ENCODE data around the gene FASLG. TPM values are rescaled to one million over a fixed set of nuclear protein-coding genes. Genes with fewer than 3 reads are reported as not detected.
"Not testable (repeated sequence)": the region's sequence is repeated elsewhere in the genome, so short reads cannot be mapped to it uniquely, and the experiment has no call there.

FASLG gene
- total RNA-seq, 1 experiment from 2014 or later, result not detected

DNA sequence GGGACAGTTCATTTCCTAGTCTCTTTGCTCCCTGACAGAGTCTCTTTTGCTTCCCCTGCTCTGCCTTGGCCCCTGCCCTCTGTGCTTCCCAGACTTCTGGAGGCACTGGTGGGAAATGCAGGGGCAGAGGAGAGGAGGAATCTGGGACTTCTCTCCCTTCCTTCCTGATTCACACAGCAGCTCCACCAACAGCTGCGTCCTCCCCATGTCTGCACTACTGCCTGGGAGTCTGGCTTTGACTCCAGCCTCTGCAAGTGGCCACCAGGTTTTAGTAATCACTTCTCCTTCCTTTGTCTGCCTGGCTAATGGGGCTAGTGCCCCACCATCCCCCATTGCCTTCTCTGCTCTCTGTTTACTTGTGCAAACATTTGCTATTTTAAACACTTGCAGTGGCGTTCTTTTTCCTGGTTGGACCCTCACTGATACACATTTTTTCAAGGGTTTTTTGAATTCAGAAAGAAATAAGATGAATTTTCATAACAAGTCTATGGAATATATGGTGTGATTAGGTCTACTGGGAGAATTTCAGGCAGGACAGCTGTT is 21.9 kb downstream of the FASLG start:
- Histone ChIP-seq H3K4me3 (ENCODE audit: insufficient read depth, low read depth, low read length) (no peak overlapping the region), H3K27me3 (ENCODE audit: control insufficient read depth, insufficient read depth, low read length) (no peaks in the 10 kb centered on the region), H3K36me3 (replicated peaks; ENCODE audit: control insufficient read depth, insufficient read depth, low read length) (no peaks in the 10 kb centered on the region)
- no peak for DNase-seq

DNA sequence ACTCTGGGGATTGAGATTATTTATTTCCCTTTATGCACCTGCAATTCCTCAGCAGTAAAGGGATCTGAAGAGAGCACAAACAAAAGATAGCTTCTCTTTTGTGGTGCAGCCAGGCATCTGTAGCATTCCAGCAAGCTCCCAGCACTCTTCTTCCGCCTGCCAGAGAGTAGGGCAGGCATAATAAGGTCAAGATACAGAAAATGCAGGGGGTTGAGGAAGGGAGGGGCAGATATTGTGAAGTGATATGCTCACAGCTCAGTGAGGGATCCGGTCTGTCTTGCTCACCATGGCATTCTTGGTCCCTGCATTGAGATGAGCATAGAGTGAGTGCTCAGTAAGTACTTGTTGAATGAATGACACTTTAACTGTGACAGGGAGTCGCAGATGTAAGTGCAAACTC is 23.9 kb downstream of the FASLG start:
- no peaks in the 10 kb centered on the region for H3K27me3 ChIP-seq (ENCODE audit: control insufficient read depth, insufficient read depth, low read length)
- no peaks in the 10 kb centered on the region for H3K36me3 ChIP-seq (replicated peaks; ENCODE audit: control insufficient read depth, insufficient read depth, low read length)
- DNase-seq, result no peak
- no peak overlapping the region for H3K4me3 ChIP-seq (ENCODE audit: insufficient read depth, low read depth, low read length)

DNA sequence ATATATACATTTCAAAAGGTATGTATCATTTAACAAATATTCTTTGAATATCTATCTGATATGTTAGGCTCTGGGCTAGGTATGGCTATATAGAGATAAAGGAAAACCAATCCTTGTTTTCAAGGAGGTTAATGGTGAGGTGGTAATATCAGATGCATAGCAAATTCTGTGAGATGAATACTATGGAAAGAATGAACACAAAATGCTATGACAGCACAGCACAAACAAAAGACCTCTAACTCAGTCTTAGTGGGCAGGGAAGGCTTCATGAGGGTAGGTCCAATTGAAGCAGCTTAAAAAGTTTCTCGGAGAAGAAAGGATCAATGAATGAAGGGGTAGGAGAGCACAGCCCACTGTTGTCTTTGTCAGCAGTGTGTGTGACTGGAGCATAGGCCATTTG is 27.2 kb downstream of the FASLG start:
- DNase-seq, result no peak
- no peaks in the 10 kb centered on the region for H3K36me3 ChIP-seq (replicated peaks; ENCODE audit: control insufficient read depth, insufficient read depth, low read length)
- H3K27me3 ChIP-seq (ENCODE audit: control insufficient read depth, insufficient read depth, low read length), result no peaks in the 10 kb centered on the region
- H3K4me3 ChIP-seq (ENCODE audit: insufficient read depth, low read depth, low read length), result no peak overlapping the region

DNA sequence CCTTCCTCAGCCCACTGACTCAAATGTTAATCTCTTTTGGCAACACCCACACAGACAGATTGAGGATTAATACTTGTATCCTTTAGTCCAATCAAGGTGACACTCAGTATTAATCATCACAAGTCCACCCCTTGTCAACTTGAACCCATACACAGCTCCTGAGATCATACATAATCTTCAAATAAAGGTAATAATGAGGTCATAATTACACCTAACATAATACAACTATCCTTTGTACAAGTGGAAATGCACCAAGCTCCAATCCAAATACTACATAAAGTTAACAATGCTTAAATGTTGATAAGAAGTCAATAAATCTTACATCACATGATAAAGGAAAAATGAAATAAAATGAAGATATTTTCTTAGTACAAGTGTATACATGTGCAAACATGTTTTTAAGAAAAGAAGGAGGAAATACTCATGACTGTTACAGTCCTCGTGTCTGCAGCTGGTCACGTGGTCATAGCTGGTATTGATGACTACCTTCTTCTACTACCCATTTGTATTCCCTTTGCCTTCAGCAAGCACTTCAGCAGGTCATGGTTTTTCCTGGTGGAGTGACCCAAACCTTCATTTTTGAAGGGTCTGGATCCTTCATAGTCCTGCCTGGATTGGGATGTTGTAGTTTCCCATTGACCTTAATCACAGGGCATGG is 29.7 kb downstream of the FASLG start:
- DNase-seq; H3K36me3 ChIP-seq (replicated peaks; ENCODE audit: control insufficient read depth, insufficient read depth, low read length); H3K4me3 ChIP-seq (ENCODE audit: insufficient read depth, low read depth, low read length); H3K27me3 ChIP-seq (ENCODE audit: control insufficient read depth, insufficient read depth, low read length): not testable (repeated sequence)

DNA sequence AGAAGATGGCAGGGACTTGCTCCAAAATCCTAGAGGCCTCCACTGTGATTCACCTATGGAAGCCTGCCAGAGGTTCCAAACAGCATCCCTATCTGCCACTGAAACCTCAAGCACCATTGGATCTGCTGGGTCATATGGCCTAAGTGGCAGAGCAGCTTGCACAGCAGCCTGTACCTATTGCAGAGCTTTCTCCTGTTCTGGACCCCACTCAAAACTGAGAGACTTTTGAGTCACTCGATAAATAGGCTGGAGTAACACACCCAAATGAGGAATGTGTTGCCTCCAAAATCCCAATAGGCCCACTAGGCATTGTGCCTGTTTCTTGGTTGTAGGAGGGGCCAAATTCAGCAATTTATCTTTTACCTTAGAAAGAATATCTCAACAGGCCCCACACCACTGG is 32.0 kb downstream of the FASLG start:
- not testable (repeated sequence) for H3K36me3 ChIP-seq (replicated peaks; ENCODE audit: control insufficient read depth, insufficient read depth, low read length); H3K27me3 ChIP-seq (ENCODE audit: control insufficient read depth, insufficient read depth, low read length); H3K4me3 ChIP-seq (ENCODE audit: insufficient read depth, low read depth, low read length); DNase-seq

DNA sequence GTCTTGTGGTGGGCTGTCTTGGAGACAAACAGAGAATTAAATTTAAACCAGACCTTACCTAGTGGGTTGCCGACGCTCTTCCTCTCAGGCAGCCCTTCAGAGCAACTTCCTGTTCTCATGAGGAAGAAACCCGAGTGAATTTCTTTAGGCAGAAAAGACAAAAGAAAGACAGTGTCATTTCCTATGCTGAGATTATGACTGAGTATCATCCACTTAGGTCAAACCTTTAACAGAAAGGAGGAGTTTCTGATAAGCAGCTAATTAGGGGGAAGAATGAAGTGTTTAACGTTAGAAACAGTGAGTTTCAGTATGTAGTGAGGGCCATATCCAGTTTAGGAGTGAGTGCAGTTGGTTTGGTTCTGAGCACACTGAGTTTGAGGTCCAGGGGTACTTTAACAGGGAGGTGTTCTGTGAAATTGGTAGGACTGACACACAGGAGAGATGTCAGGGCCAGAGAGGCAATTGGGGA is 38.7 kb downstream of the FASLG start:
- Histone ChIP-seq H3K36me3 (replicated peaks; ENCODE audit: control insufficient read depth, insufficient read depth, low read length) (no peaks in the 10 kb centered on the region), H3K27me3 (ENCODE audit: control insufficient read depth, insufficient read depth, low read length) (no peaks in the 10 kb centered on the region), H3K4me3 (ENCODE audit: insufficient read depth, low read depth, low read length) (no peak overlapping the region)
- no peak for DNase-seq

DNA sequence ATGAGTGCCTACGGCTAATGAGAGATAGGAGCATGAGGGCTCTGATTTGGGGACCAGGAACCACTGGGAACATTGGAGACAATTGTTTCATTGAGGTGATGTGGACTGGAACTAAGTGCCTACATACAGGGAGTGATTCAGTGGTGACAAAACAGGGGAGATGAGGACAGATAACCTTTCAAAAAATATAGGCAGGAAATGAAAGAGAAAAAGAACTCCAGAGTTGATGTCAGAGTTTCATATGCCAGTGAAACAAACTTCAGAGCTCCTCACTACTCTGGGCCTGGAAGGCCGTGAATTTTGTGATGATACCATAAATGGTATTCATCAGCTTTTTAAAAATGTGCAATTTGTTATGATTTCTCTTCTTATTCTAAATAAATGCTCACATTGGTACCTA is 39.3 kb downstream of the FASLG start:
- DNase-seq, result no peak
- no peak overlapping the region for H3K4me3 ChIP-seq (ENCODE audit: insufficient read depth, low read depth, low read length)
- H3K36me3 ChIP-seq (replicated peaks; ENCODE audit: control insufficient read depth, insufficient read depth, low read length), result no peaks in the 10 kb centered on the region
- H3K27me3 ChIP-seq (ENCODE audit: control insufficient read depth, insufficient read depth, low read length), result no peaks in the 10 kb centered on the region

DNA sequence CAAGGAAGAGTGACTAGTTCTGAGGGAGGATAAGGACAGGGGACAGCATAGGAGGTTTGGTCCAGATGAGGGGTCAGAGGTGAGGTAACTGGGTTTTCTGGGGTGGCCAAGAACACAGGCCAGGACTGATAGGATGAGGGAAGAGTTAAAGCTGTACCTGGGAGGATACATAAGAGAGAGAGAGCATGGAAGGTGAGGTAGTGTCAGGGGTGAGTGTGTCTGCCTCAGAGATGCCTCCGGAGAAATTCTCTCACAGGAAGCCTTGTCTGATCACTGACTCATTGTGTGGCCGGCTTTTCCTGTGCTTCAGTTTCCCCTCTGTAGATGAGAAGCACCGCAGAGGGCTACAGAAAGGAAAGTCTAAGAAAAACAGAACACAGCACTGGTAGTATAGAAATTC is 40.2 kb downstream of the FASLG start:
- DNase-seq, result no peak
- no peaks in the 10 kb centered on the region for H3K36me3 ChIP-seq (replicated peaks; ENCODE audit: control insufficient read depth, insufficient read depth, low read length)
- H3K4me3 ChIP-seq (ENCODE audit: insufficient read depth, low read depth, low read length), result no peak overlapping the region
- H3K27me3 ChIP-seq (ENCODE audit: control insufficient read depth, insufficient read depth, low read length), result no peaks in the 10 kb centered on the region

DNA sequence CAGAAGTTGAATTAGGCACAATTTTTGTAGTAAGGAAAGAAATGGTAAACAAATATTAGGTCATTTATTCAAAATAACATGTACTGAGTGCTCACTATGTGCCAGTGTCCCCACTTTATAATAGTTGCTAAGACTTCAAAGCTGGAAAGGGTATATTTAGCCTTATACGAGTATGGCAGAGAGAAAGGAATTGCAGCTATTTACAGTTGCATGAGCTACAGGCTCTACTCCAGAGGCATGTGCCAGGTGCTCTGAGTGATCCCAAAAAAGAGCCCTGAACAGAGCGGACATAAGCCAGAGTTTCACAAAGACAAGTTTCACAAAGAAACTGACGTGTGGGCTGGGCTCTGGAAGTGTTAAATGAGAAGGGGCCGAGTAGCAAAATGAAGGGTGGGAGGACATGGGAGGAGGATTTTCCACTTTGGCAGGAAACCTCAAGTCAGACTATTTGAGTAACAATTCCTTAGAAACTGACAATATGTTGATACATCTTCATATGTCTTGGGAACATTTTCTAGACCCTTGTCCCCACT is 40.9 kb downstream of the FASLG start:
- H3K36me3 ChIP-seq (replicated peaks; ENCODE audit: control insufficient read depth, insufficient read depth, low read length), result no peaks in the 10 kb centered on the region
- no peaks in the 10 kb centered on the region for H3K27me3 ChIP-seq (ENCODE audit: control insufficient read depth, insufficient read depth, low read length)
- no peak overlapping the region for H3K4me3 ChIP-seq (ENCODE audit: insufficient read depth, low read depth, low read length)
- no peak for DNase-seq

DNA sequence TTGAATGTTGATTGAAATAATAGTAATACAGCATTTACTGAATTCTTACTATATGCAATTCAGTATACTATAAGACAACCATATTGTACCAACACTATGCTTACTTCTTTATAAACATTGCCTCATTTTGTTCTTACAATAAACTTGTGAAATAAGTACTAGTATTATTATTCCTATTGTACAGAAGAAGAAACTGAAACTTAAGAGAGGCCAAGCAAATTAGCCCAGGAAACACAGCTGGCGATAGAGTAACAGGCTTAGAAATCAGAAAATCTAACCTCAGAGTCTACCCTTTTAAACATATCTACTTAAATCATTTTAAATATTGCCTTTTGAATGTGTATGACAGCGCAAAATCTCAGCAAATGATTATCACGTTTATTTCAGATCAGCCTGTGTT is 41.7 kb downstream of the FASLG start:
- H3K36me3 ChIP-seq (replicated peaks; ENCODE audit: control insufficient read depth, insufficient read depth, low read length), result no peaks in the 10 kb centered on the region
- no peak overlapping the region for H3K4me3 ChIP-seq (ENCODE audit: insufficient read depth, low read depth, low read length)
- no peak for DNase-seq
- H3K27me3 ChIP-seq (ENCODE audit: control insufficient read depth, insufficient read depth, low read length), result no peaks in the 10 kb centered on the region

DNA sequence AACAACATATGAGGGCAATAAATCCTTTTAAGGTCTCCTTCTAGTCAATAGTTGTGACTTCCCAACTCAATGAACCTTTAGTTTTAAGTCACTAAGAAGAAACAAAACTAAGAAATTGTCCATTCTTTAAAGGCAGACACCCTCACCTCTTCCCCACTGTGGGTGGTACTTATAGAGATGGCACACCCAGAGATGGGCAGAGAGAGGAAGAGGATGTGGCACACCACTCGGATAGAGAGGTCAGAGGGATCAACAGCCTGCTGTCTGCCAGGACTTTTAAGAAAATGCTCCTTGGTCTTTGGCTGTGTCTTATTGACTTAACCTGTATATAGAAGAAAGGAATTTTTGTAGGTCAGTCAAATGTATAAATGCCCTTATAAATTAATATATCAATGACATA is 45.1 kb downstream of the FASLG start:
- H3K27me3 ChIP-seq (ENCODE audit: control insufficient read depth, insufficient read depth, low read length), result no peaks in the 10 kb centered on the region
- no peak for DNase-seq
- H3K36me3 ChIP-seq (replicated peaks; ENCODE audit: control insufficient read depth, insufficient read depth, low read length), result no peaks in the 10 kb centered on the region
- H3K4me3 ChIP-seq (ENCODE audit: insufficient read depth, low read depth, low read length), result no peak overlapping the region

DNA sequence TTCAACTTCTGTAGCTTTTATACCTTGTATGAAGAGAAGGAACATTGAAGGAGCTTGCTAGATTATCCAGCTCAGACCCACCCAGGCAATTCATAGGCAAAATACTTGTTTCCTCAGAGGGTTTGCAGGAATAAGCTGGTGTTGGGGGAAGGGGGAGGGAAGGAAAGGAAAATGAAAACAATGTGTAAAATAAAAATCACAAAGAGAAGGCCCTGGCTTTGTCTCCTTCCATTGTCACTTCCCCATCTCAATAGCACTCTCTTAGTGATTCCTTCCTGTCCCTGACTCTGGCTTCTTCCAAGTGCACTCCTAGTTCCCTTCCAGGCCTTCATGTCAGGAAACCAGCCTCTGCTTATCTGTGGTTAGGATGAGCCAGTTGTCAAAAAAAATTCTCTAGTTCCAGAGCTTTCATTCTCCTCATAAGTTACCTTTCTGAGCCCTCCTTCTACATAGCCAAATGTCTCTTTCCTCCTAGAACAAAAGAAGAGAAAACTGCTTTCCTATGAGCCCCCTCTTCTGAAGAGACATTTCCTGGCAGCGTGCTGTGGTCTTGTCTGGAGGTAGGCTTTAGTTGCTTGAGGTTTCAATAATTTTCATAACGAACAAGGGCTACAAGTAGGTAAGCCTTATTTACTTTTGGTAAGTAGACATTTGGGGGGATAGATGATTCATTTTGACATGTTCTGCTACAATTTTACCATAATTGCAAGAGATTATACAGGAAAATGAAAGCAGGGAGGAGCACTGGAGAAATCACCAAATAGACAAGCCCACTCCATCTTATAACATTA is 45.7 kb downstream of the FASLG start:
- no peaks in the 10 kb centered on the region for H3K27me3 ChIP-seq (ENCODE audit: control insufficient read depth, insufficient read depth, low read length)
- H3K4me3 ChIP-seq (ENCODE audit: insufficient read depth, low read depth, low read length), result no peak overlapping the region
- no peaks in the 10 kb centered on the region for H3K36me3 ChIP-seq (replicated peaks; ENCODE audit: control insufficient read depth, insufficient read depth, low read length)
- DNase-seq, result no peak

DNA sequence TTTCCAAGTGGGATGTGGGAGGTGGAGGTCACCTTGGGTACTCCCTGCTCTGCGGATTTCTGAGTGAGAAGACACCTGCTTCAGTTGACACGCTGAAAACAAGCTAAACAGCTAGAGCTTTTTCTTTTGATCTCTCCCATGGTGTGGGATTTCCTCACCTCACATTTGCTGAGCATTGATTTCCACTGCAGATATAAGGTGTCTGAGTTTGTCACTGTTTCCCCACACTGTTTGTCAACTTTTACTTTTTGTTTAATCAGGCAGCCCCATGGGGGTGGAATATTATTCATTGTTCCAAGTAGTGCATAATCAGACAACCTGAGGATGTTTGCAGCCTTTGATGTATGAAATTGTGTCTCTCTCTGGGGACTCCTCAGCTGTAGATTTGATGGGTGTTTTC is 49.5 kb downstream of the FASLG start:
- H3K27me3 ChIP-seq (ENCODE audit: control insufficient read depth, insufficient read depth, low read length), result no peaks in the 10 kb centered on the region
- no peaks in the 10 kb centered on the region for H3K36me3 ChIP-seq (replicated peaks; ENCODE audit: control insufficient read depth, insufficient read depth, low read length)
- no peak overlapping the region for H3K4me3 ChIP-seq (ENCODE audit: insufficient read depth, low read depth, low read length)
- DNase-seq, result no peak

DNA sequence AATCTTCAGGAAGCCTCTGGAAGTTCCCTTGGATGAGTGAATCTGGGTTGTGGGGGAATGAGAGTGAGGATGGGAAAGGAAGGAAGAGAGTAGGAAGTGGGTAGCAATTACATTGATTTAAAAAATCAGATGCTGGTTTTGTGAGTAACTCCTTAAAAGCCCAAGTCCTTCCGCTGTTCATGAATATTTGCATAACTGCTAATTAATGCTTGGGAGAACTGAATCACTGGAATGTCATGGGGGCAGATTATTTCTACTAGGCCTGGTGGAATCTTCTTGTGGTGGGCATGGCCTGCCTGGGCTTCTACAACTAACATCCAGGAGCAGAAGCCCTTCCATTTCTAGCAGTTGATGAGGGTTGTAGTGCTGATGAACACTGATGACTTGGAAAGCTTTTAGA is 52.7 kb downstream of the FASLG start:
- Histone ChIP-seq H3K36me3 (replicated peaks; ENCODE audit: control insufficient read depth, insufficient read depth, low read length) (no peaks in the 10 kb centered on the region), H3K27me3 (ENCODE audit: control insufficient read depth, insufficient read depth, low read length) (no peaks in the 10 kb centered on the region), H3K4me3 (ENCODE audit: insufficient read depth, low read depth, low read length) (no peak overlapping the region)
- DNase-seq, result no peak

DNA sequence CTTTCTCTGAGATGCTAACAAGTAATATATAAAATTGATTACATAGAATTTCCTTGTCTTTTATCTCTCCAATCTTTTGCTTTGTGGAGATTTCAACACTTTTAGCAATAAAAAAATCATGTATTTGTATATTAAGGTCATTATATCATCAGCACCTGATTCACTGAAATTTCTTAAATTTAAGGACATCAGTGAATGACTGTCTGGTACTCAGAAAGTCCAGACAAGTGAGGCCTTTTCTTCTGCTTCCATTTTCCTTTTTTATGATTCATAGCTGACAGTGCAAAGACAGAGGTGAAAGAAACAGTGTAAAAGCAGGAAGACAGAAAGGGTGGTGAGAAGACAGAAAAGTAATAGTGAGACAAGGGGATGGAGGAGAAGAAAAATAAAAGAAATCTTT is 54.6 kb downstream of the FASLG start:
- no peaks in the 10 kb centered on the region for H3K36me3 ChIP-seq (replicated peaks; ENCODE audit: control insufficient read depth, insufficient read depth, low read length)
- no peaks in the 10 kb centered on the region for H3K27me3 ChIP-seq (ENCODE audit: control insufficient read depth, insufficient read depth, low read length)
- no peak for DNase-seq
- H3K4me3 ChIP-seq (ENCODE audit: insufficient read depth, low read depth, low read length), result no peak overlapping the region

Data from H7 (cell line).